ENCODE results near the gene DVL1. TPM values are rescaled to one million over a fixed set of nuclear protein-coding genes. Genes with fewer than 3 reads are reported as not detected.
"Not testable (repeated sequence)": the region's sequence is repeated elsewhere in the genome, so short reads cannot be mapped to it uniquely, and the experiment has no call there.

The DVL1 gene
- polyA plus RNA-seq, 4 donors: 27.0 to 56.4 (median 28.5) TPM

DNA sequence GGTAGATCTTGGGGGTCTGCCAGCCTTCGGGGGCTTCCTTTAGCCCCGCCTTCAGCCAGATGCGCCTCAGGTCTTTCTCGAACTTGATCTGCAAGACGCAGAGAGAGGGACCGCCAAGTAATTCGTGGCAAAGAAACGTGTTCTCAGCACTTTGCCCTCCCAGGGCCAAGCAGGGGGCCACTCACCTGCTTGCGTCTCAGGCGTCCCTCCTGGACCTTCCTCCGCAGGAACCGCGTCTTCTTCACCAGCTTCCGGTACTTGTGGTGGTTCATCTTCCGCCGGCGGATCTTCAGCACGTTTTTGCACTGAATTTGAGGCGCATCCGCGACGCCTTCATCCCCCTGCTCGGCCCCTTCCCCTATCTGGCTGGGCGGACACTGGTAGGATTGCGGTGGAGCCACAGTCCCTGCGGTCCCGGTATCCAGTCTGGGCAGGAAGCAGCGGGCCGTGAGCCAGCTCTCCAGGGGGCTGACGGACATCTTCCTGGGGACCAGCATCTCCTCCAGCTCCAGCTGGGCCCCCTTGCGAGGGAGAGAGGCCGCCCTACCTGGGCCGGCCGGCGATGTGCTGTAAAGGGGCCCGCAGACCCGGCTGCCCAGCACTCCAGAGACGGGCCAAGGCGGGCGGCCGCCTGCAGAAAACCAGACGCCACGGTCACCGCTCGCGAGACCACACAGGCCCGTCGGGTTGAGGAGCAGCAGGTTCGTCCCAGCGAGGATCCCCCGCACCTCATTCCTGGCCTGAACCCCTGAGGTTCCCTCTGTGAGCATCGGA lies 24.8 kb upstream of the DVL1 start:
- DNase-seq (ENCODE audit: low read depth in 4 of 4, low spot score in 3 of 4): no peak

DNA sequence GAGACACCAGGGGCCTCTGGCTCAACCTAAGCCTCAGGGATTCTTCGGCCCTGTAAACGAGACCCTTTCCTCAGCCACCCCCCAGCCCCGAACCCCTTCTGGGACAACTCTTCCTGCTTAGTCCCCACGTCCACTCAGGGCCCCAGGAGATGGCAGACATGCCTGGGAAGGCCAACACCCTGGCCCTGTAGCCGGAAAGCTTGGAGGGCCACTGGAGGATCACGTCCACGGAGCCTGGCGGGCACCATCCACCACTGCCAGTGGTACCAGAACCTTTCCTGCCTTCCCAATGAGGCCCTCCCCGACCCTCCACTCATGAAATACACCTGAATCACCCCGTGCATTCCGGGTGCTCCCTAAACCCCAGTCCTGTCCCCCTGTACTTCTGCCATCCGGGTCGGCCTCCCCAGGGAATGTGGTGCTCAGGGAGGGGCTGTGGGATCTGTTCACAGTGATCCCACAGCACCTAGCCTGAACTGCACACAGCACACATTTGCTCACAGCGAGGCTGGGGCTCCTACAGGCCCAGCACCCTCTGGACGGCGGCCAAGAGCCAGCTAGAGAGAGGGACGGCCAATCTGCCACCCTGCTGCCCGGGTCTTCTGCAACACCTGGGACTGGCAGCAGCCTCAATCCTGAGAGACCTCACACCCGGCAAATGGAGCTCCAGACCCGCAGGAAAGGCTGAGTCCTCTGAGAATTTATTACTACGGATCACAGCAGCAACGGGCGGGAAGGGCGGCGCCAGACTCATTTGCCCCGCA lies 24.0 kb upstream of the DVL1 start:
- no peak for DNase-seq (ENCODE audit: low read depth in 4 of 4, low spot score in 3 of 4)

DNA sequence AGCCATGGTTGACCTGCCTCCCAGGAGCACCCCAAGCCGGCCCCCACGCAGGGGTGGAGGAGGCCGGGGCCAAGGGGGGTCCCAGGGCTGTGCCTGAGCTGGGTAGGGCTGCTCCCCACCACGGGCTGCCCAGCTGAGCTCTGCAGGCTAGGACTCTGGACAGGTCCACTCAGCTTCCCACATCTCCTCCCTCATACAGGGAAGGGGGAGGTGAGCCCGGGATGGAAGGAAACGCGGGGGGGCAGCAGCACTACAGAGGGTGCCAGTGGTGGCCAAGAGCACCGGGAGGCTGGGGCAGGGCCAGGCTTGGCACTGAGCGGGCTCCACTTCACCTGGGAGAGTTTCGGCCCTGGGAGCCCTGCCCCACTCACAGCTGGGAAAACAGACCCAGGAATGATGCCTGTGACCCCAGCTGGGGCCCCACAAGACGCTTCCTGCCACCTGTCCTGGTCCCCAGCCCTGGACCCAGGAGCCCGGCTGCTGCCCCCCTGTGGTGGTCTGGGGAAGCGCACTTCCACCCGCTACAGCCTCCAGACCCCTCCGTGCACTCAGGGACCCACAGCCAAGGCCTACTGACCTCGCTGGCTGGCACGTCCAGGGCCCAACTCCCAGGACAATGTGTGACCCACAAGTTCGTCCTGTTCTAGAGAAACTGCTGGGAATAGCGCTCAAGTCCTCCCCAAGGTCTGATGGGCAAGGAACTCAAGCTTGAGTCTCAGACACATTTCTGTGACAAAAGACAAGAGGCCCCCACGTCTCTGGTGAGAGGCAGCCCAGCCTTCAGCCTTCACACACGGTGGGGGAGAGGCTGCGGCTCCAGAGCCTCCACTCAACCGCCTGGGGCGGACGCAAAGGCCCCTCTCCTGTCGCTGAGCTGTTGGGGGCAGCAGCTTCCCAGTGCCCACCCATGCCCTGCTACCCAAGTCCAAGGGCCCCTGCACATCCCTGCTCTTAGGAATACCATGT lies 22.8 kb upstream of the DVL1 start:
- no peak for DNase-seq (ENCODE audit: low read depth in 4 of 4, low spot score in 3 of 4)

DNA sequence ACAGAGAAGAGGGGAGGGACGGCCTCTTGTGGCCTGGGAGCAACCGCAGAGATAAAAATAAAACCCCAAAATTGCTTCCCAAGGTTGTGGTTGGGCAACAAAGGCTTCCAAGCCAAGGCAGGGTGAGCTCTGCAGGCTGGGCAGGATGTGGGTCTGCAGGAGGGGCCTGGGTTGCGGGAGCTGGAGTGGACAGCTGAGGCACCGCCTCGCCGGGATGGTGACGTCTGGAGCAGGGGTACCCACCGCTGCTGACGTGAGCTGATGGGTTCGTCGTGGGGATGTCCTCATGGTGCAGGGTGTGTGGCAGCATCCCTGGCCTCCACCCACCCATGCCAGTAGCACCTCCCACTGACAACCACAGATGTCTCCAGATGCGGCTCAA lies 22.1 kb upstream of the DVL1 start:
- DNase-seq (ENCODE audit: low read depth in 4 of 4, low spot score in 3 of 4): no peak

DNA sequence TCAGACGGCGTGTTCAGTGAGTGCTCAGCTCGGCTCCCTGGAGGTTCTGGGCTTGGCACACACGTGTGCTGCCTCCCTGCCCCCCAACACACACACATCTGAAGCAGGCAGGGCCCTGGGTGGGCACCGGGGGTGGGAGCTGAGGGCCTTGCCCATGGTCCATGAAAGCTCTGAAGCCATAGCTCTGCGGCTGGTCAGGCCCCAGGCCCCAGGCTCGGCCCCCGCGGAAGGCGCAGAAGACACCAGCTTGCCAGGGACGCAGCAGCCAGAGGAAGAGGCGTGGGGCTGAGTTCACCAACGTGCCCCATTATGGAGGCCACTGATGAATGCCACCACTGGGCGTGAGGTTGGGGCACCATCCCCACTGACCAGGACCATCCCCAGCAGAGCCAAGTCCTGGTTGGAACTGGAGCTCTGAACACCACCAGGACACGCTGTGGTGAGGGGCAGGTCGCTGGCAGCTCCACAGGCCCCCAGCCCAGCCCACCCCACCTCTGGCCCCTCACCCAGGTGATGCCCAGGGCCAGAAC lies 21.6 kb upstream of the DVL1 start:
- DNase-seq (ENCODE audit: low read depth in 4 of 4, low spot score in 3 of 4): no peak

DNA sequence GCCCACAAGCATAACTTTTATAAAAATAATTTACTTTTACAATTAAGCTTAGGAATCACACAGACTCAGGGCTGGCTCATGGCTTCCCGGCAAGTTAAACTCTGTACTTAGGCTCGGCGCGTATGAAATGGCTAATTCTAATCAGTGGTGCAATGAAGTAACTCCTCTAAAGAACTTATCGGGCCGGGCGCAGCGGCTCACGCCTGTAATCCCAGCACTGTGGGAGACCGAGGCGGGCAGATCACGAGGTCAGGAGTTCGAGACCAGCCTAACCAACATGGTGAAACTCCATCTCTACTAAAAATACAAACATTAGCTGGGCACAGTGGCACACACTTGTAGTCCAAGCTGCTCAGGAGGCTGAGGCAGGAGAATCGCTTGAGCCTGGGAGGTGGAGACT lies 20.9 kb upstream of the DVL1 start:
- not testable (repeated sequence) for DNase-seq (ENCODE audit: low read depth in 4 of 4, low spot score in 3 of 4)

DNA sequence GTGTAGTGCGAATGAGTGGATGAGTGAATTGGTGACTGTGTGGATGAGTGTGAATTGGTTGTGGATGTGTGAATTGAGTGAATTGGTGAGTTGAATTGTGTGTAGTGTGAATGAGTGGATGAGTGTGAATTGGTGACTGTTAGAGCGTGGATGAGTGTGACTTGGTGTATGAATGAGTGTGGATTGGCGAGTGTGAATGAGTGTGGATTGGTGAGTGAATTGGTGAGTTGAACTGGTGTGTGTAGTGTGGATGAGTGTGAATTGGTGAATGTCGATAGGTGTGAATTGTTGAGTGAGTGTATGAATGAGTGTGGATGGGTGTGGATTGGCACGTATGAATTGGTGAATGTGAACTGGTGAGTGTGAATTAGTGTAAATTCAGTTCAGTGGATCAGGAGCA lies 18.1 kb upstream of the DVL1 start:
- DNase-seq (ENCODE audit: low read depth in 4 of 4, low spot score in 3 of 4): no peak

DNA sequence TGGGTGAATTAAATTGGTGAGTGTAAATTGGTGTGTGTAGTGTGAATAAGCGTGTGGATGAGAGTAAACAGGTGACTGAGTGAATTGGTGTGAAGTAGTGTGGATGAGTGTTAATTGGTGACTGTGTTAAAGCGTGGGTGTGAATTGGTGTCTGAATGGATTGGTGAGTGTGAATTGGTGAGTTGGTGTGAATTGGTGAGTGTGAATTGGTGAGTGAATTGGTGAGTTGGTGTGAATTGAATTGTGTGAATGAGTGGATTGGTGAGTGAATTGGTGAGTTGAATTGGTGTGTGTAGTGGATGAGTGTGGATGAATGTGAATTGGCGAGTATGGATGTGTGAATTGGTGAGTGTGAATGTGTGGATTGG lies 17.5 kb upstream of the DVL1 start:
- DNase-seq (ENCODE audit: low read depth in 4 of 4, low spot score in 3 of 4): no peak

DNA sequence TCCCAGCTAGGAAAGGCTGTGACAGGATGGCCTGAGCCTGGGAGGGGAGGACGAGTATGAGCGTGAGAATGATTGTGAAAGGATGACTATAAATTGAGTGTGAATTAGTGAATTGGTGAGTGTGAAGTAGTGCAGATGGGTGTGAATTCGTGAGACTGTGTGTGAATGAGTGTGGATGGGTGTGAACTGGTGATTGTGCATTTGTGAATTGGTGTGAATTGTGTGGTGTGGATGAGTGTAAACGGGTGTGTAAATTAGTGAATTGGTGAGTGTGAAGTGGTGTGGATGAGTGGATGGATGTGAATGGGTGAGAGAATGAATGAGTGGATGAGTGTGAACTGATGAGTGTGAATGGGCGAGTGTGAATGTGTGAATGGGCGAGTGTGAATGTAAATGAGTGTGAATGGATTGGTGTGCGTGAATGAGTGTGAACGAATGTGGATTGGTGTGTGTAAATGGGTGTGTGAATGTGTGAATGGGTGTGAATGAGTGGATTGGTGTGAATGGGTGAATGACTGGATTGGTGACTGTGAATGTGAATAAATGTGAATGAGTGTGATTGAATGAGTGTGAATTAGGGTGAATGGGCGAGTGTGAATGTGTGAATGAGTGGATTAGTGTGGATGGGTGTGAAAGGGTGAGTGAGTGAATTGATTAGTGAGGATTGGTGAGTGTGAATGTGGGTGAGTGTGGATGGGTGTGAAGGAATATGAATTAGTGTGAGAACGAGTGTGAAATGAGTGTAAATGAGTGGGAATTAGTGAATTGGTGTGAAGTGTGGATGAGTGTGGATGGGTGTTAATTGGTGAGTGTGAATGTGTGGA lies 16.9 kb upstream of the DVL1 start:
- DNase-seq (ENCODE audit: low read depth in 4 of 4, low spot score in 3 of 4): no peak

DNA sequence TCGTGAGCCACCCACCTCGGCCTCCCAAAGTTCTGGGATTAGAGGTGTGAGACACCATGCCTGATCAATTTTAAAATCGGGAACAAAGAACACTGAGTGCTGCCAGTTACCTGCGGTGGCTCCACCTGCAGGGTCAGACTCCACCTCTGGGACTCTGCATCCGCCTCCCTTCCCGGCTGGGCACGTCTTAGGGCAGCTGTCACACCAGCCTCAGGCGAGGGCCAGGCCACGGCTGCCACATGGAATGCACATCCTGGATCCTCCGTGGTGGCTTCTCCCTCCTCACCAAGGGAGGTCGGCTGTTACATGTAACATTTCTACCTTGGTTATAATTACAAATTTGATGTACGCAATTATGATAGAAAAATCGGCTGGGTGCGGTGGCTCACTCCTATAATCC lies 15.0 kb upstream of the DVL1 start:
- DNase-seq (ENCODE audit: low read depth in 4 of 4, low spot score in 3 of 4): no peak

DNA sequence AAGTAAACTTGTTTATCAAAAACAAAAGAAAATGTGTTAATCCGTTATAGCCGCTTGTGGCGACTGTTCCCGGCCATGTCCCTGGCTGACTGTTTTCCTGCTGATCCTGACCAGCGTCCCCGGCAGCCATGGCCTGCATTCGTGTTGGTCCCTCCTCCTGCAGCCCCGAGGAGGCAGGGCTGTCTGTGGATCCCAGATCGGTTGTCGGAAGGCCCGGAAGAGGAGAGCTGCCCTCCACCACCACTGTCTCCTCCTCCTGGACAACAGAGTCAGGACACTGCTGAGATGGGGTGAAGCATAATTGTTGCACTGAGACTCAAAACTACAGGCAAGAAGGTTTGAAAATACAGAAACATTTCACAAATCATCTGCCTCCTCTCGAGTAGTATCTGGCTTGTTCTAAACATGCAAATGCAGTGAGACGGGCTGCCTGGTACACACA lies 12.8 kb upstream of the DVL1 start:
- DNase-seq (ENCODE audit: low read depth in 4 of 4, low spot score in 3 of 4): no peak

DNA sequence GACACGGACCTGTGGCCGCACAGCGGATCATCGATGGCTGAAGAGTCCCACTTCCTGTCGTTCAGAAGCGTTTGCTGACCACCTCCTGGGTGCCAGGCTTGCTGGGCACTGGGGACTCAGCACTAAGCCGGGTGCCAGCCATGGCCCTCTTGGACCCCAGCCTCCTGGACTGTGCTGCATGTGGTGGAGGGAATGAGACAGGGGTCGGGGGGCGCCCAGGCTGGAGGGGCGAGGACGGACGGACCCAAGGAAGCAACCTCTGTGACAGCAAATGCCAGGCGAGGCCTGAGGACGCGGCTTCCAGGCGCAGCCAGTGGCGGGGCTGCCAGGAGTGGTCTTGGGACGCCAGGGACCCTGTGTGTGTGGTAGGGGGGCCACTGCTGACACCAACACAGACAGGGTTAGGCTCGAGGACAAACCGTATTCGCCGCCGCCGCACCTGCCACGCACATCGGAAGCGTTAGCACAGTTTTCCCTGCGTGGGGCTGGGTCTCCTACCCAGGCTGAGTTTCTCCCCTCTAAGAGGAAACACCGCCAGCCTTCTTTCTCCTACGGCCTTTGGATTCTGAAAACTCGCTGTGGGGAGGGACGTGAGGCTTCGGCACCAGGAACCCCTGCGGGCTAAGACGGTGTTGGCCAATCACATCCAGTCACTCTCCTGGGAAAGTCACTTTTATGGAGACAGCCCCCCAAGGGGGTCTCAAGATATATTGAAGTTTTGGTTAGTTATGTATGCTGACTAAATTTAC lies 12.2 kb upstream of the DVL1 start:
- DNase-seq (ENCODE audit: low read depth in 4 of 4, low spot score in 3 of 4): no peak

DNA sequence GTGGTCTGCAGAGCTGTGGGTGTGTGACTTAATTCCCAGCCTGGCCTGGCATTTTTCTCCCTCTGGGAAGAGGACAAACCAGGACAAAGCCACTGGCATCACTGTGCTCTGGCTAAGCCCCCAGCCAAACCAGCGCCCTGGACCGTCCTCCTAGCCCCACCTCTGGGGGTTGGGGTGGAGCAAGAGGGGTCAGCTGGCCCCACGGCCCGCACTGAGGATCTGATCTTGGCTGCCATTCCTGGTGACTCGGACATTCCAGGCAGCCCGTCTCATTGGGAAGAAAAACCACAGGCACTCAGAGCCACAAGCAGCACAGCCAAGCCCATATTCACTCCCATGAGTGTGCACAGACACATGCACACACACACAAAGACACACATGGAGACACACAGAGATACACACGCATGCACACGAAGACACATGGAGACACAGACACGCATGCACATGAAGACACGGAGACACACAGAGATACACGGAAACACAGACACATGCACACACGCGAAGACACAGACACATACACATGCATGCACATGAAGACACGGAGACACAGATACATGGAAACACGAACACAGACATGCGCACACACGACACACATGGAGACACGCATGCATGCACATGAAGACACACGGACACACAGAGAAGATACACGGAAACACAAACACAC lies 11.4 kb upstream of the DVL1 start:
- no peak for DNase-seq (ENCODE audit: low read depth in 4 of 4, low spot score in 3 of 4)

DNA sequence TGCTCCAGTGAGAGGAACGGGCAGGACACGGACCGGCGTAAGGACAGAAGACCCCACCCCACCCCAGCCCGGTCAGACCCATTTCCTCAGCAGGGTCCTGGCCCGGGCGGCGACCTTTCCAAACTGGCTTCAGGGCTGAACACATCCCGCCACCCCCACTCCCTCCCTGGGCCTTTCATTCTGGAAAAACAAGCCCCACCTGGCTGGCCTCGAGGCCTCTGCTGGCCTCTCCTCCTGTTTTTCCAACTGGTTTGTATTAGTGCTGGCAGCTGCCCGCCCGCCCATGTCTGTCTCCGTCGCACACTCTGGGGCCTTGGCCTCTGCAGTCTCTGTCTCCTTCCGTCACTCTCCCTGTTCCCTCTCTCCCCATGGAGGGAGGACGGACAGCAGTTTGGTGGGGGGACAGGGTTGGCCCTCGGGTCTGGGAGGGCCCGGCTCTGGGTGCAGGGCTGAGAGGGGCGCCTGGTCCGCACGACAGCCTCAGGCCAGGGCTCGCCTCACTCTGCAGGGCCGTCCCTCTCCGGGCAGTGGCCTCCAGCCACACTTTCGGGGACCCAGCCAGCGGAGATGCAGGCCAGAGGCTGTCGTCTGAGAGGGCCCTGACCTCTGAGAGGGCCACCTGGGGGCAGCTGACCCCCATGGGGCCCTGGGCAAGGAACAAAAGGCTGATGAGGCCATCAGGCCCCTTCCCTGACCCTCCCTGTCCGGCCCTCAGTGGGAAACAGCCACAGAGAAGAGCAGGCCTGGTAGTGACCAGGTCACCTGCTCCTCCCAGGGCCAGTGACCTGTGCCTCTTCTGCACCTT lies 10.6 kb upstream of the DVL1 start:
- no peak for DNase-seq (ENCODE audit: low read depth in 4 of 4, low spot score in 3 of 4)

DNA sequence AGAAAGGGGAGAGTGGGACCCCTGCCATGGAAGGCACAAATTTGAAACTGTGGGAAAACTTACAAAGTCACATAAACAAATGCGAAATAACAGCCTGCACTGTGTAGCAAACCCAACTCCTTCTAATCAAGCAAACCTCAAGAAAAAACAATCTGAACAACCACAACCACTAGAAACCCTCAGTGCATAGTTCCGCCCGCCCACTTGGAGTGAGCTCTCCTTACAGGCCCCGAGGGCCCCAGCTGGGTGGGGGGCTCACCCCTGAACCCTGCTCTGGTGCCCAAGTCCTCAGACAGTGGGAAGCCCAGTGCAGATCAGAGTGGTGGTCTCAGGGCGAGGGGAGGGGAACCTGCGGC lies 10.1 kb upstream of the DVL1 start:
- no peak for DNase-seq (ENCODE audit: low read depth in 4 of 4, low spot score in 3 of 4)

DNA sequence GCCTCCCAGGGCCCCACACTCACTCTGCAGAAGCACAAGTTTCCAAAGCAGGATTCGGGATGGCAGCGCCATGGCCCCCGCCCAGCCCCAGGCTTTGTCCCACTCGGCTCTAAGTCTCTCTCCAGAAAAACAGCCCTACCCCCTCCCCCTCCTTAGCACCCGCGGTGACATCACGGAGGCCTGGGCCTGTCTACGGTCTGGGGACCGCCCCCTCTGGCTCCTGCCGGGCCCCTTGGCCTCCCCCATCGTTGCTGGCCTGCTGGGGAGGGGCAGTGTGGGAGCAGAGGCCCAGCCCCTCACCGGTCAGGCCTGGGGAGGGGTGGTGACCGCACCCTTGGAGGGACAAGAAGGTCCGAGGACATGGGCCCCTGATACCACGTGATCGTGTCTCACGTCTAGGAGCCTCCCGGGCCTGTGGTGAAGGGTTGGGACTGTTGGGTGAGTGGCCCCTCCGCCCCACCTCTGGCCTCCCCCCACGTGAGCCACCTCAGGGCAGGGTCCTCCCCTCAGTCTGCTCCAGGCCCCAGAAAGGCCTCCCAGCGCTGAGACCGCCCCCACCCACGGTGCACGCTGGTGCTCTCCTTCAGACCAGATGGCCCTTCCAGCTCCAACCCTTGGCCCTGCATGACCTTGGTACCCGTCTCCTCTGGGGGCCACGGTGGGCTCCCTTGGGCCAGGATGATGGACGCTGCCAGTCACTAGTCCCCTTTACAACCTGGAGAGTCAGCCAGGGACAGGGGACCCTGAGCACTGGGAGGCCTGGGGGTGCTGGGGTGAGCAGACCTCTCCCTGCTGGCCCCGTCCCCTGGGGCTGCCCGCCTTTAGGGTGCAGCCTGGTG lies 9.4 kb upstream of the DVL1 start, which contains the start of gene MXRA8:
Gene MXRA8, minus strand, starts transcription at position 123 of the 839 bp plus-strand sequence. Its CDS starts 51 bp downstream, at position 72.
- DNase-seq (ENCODE audit: low read depth in 4 of 4, low spot score in 3 of 4): peak in 2 of 4 donors; percentile 62 to 71

DNA sequence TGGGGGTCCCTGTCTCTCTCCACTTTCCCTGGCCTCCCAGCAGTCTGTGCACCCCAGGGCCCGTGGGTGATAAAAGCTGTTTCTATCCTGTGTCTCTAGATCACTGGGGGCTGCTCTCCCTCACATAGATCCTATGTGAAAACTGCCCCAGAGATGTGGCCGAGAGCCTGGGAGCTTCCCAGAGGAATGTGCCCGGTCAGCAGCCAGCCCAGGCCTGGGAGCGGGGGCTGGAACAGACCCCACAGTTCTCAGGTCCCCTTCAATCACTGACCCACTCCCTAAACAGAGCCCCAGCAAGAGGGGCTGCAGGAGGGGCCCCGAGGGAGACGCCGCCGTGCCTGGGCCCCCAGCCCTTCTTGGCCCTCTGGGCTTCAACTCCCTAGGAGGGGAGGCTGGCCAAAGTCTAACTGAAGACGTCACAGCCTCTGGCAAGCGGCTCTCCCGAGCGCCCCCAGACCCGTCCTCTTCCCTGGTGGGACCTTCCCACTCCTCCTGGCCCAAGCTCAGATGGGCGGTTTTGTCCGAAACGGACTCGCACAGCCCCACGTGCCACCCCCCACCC lies 8.7 kb upstream of the DVL1 start:
- DNase-seq (ENCODE audit: low read depth in 4 of 4, low spot score in 3 of 4): no peak
